ENCODE data around the gene RRAS2.

GRCh38 chr11:14376920-14377319 is 17.9 kb upstream of the RRAS2 start:
- TF ChIP-seq, protein P1, sequence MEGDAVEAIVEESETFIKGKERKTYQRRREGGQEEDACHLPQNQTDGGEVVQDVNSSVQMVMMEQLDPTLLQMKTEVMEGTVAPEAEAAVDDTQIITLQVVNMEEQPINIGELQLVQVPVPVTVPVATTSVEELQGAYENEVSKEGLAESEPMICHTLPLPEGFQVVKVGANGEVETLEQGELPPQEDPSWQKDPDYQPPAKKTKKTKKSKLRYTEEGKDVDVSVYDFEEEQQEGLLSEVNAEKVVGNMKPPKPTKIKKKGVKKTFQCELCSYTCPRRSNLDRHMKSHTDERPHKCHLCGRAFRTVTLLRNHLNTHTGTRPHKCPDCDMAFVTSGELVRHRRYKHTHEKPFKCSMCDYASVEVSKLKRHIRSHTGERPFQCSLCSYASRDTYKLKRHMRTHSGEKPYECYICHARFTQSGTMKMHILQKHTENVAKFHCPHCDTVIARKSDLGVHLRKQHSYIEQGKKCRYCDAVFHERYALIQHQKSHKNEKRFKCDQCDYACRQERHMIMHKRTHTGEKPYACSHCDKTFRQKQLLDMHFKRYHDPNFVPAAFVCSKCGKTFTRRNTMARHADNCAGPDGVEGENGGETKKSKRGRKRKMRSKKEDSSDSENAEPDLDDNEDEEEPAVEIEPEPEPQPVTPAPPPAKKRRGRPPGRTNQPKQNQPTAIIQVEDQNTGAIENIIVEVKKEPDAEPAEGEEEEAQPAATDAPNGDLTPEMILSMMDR (IDR thresholded peaks at IDR 0.05) = no peak
- TF ChIP-seq POLR2A (IDR thresholded peaks at IDR 0.05) = no peak
